Measurements from ENCODE around the gene OPN3. TPM values are rescaled to one million over a fixed set of nuclear protein-coding genes. Genes with fewer than 3 reads are reported as not detected.
A peak's percentile ranks its signal among the peaks of the same experiment; 100 is the strongest.

Gene OPN3
- total RNA-seq, 1 donor from 2014 or later = 36.5 TPM

GRCh38 chr1:241553886-241554592 lies 86.1 kb downstream of the OPN3 start:
- Histone ChIP-seq H3K27me3 (ENCODE audit: low read depth) (no peaks in the 10 kb centered on the region), H3K27ac (no peak overlapping the region), H3K4me1 (peaks cover 3% of the 10 kb centered on the region), H3K36me3 (no peaks in the 10 kb centered on the region), H3K9me3 (no peaks in the 10 kb centered on the region), H3K4me3 (no peak overlapping the region)
- DNase-seq = peak; percentile 47
- intact Hi-C loops (cut with DNase I) = no loop called here
- TF ChIP-seq CTCF (IDR thresholded peaks at IDR 0.05) = no peak
- no peak for ATAC-seq

GRCh38 chr1:241551759-241552638 lies 88.2 kb downstream of the OPN3 start:
- Histone ChIP-seq H3K27ac (peak overlapping the region; percentile 73), H3K36me3 (no peaks in the 10 kb centered on the region), H3K27me3 (ENCODE audit: low read depth) (no peaks in the 10 kb centered on the region), H3K4me3 (peak overlapping the region; percentile 32), H3K9me3 (no peaks in the 10 kb centered on the region), H3K4me1 (peaks cover 3% of the 10 kb centered on the region)
- ATAC-seq = peak; percentile 83 to 94
- no peak for TF ChIP-seq CTCF (IDR thresholded peaks at IDR 0.05)
- intact Hi-C loops (cut with DNase I) = no loop called here
- DNase-seq = peak; percentile 80

GRCh38 chr1:241550318-241550717 lies 89.9 kb downstream of the OPN3 start:
- intact Hi-C loops (cut with DNase I) = no loop called here
- TF ChIP-seq CTCF (IDR thresholded peaks at IDR 0.05) = no peak
- ATAC-seq = no peak

GRCh38 chr1:241548008-241548407 lies 92.2 kb downstream of the OPN3 start:
- DNase-seq = no peak
- ATAC-seq = no peak

More at GRCh38 chr1:241550318-241550717, 89.9 kb downstream of the OPN3 start:
- peaks cover 3% of the 10 kb centered on the region for H3K4me1 ChIP-seq
- no peaks in the 10 kb centered on the region for H3K9me3 ChIP-seq
- H3K27ac ChIP-seq = no peak overlapping the region
- H3K4me3 ChIP-seq = no peak overlapping the region
- no peaks in the 10 kb centered on the region for H3K27me3 ChIP-seq (ENCODE audit: low read depth)
- H3K36me3 ChIP-seq = no peaks in the 10 kb centered on the region
- DNase-seq = no peak

More at GRCh38 chr1:241548008-241548407, 92.2 kb downstream of the OPN3 start:
- Histone ChIP-seq H3K27me3 (ENCODE audit: low read depth) (no peaks in the 10 kb centered on the region), H3K4me1 (peaks cover 3% of the 10 kb centered on the region), H3K4me3 (no peak overlapping the region), H3K27ac (no peak overlapping the region), H3K9me3 (no peaks in the 10 kb centered on the region), H3K36me3 (no peaks in the 10 kb centered on the region)
- intact Hi-C loops (cut with DNase I) = no loop called here
- TF ChIP-seq CTCF (IDR thresholded peaks at IDR 0.05) = no peak

Other genes with a start within 250 kb of the OPN3 start
- gene FH, start 120.6 kb downstream of the OPN3 start, total RNA-seq = 42.1 TPM
- gene KMO, start 108.0 kb downstream of the OPN3 start, total RNA-seq = 23.0 TPM
- gene CHML, start within 50 bp of the OPN3 start, total RNA-seq = 14.5 TPM
- gene WDR64, start 11.9 kb upstream of the OPN3 start, total RNA-seq = not detected
- gene EXO1, start 207.8 kb upstream of the OPN3 start, total RNA-seq = 1.4 TPM